ENCODE measurements around the gene GNA15.

- TF ChIP-seq CTCF (IDR thresholded peaks at IDR 0.05 in 8 of 11, conservative IDR thresholded peaks at IDR 0.05 in 3 of 11): peak; percentile 54 to 93 (median 88)
- TF ChIP-seq POLR2AphosphoS5 (IDR thresholded peaks at IDR 0.05): peak in 1 of 3 donors; percentile 26
Observed at GRCh38 chr19:3108775-3109174, 27.1 kb upstream of the GNA15 start.

Measured in spleen (tissue), 7 donors.